ENCODE measurements around the gene WFS1.

Gene WFS1

GRCh38 chr4:6352031-6352692 lies 82.5 kb downstream of the WFS1 start:
- no peak for DNase-seq (ENCODE audit: low read depth in 1 of 2, low spot score in 1 of 2)
